ENCODE results near the gene MED26.
"Not testable (repeated sequence)": the region's sequence is repeated elsewhere in the genome, so short reads cannot be mapped to it uniquely, and the experiment has no call there.

DNA sequence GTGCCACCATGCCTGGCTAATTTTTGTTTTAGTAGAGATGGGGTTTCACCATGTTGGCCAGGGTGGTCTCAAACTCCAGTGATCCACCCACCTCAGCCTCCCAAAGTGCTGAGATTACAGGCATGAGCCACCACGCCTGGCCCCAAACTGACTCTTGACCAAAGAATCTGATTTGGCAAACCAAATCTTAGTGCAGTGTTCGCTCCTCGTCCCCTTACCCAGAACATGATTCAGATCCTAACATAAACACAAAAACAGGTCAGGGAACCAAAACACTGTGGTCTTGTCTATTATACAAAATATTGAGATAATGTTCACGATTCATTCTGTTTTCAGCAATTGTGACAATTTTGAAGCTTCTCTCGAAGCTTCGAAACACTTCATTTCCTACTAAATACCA lies 76.1 kb downstream of the MED26 start:
- TF ChIP-seq, protein P1, sequence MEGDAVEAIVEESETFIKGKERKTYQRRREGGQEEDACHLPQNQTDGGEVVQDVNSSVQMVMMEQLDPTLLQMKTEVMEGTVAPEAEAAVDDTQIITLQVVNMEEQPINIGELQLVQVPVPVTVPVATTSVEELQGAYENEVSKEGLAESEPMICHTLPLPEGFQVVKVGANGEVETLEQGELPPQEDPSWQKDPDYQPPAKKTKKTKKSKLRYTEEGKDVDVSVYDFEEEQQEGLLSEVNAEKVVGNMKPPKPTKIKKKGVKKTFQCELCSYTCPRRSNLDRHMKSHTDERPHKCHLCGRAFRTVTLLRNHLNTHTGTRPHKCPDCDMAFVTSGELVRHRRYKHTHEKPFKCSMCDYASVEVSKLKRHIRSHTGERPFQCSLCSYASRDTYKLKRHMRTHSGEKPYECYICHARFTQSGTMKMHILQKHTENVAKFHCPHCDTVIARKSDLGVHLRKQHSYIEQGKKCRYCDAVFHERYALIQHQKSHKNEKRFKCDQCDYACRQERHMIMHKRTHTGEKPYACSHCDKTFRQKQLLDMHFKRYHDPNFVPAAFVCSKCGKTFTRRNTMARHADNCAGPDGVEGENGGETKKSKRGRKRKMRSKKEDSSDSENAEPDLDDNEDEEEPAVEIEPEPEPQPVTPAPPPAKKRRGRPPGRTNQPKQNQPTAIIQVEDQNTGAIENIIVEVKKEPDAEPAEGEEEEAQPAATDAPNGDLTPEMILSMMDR (IDR thresholded peaks at IDR 0.05), result not testable (repeated sequence)
- TF ChIP-seq POLR2A, EP300, POLR2AphosphoS5 (IDR thresholded peaks at IDR 0.05): not testable (repeated sequence)
